ENCODE data around the gene GRIN1. TPM values are rescaled to one million over a fixed set of nuclear protein-coding genes. Genes with fewer than 3 reads are reported as not detected.

Gene GRIN1
- total and polyA plus RNA-seq, 8 donors, result 0.08 to 0.53 (median 0.28) TPM; not detected in 2

DNA sequence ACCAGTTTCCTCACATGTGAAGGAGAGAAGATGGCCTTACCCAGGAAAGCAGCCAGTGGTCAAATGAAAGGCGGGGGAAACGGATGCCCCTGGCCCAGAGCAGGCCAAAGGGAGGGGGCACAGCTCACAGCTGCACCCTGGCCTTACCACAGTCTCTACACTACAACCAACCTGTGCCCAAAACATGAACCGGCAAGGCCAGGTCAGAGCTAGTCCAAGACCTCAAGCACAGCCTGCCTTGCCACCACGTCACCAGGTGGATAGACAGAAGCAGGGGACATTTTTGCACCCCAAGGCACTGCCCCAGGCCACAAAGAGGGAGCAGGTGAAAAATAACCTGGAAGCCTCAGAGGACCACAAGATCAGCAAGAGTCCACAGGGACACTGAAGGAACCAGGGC is 4.5 kb downstream of the GRIN1 start:
- TF ChIP-seq, protein P1, sequence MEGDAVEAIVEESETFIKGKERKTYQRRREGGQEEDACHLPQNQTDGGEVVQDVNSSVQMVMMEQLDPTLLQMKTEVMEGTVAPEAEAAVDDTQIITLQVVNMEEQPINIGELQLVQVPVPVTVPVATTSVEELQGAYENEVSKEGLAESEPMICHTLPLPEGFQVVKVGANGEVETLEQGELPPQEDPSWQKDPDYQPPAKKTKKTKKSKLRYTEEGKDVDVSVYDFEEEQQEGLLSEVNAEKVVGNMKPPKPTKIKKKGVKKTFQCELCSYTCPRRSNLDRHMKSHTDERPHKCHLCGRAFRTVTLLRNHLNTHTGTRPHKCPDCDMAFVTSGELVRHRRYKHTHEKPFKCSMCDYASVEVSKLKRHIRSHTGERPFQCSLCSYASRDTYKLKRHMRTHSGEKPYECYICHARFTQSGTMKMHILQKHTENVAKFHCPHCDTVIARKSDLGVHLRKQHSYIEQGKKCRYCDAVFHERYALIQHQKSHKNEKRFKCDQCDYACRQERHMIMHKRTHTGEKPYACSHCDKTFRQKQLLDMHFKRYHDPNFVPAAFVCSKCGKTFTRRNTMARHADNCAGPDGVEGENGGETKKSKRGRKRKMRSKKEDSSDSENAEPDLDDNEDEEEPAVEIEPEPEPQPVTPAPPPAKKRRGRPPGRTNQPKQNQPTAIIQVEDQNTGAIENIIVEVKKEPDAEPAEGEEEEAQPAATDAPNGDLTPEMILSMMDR (IDR thresholded peaks at IDR 0.05), result no peak
- Histone ChIP-seq H3K4me3 (no peak overlapping the region), H3K36me3 (no peaks in the 10 kb centered on the region), H3K27me3 (peaks cover 0 to 3% (median 0%) of the 10 kb centered on the region in 4 donors), H3K4me1 (peaks cover 0 to 3% (median 0%) of the 10 kb centered on the region in 3 donors), H3K9me3 (no peaks in the 10 kb centered on the region), H3K27ac (no peak overlapping the region)
- peak in 1 of 6 donors; percentile 11 for DNase-seq
- WGBS, 2 donors, result 57 to 68% methylated on average over 4 of the region's 4 CpGs
- ATAC-seq, result no peak
- intact Hi-C loops (cut with DNase I), result no loop called here
- FAIRE-seq, result no peak

DNA sequence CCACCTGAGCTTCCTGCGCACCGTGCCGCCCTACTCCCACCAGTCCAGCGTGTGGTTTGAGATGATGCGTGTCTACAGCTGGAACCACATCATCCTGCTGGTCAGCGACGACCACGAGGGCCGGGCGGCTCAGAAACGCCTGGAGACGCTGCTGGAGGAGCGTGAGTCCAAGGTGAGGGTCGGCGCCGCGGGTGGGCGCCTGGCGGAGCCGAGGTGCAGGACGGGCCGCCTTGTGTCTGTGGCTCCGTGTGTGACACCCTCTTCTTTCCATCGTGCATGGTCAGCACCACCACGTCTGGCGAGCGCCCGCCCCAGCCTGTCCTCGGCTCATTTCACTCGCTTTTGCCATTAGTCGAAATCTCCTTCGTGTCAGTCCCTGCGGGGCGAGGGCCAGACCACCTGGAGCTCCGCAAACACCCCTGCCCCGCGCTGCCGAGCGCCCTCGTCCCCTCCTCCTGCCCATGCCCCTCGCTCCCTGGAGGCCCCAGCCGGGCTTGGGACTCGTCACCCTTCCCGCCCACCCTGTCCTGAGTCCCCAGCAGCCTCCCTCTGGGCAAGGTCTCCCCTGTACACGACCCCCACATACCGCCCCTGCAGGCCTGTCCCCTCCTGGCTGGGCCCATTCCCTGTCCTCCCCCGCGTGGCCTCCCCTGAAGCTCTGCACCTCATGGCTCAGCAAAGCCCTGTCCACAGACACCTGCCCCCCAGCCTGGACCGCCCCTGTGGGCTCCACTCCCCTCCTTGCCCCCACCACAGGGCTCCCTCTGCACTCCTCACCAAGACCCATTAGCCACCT is 7.0 kb downstream of the GRIN1 start:
- WGBS, 2 donors, result 34 to 45% methylated on average over 33 to 48 of the region's 49 CpGs

DNA sequence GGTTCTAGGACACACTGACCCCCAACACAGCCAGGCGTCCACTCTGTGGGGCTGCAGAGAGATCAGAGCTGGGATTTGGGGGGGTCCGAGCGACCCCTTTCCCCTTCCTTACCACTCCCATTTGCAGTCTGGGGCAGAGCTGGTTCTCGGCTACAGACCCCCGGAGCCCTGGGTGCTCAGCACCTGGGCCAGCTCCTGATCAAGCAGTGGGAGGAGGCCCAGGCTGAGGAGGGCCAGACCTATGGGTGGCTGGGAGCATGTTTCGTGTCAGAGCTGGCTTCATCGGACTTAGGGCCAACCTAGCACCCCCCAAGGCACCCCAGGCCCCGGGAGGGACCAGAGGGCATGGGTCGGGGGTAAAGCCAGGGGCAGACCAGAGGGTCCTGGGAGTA is 7.6 kb downstream of the GRIN1 start:
- H3K9me3 ChIP-seq, result no peaks in the 10 kb centered on the region
- WGBS, 2 donors, result 42 to 49% methylated on average over 9 of the region's 9 CpGs

More for the DNA sequence above, 7.0 kb downstream of the GRIN1 start:
- H3K9me3 ChIP-seq, result no peaks in the 10 kb centered on the region
- no peak overlapping the region for H3K27ac ChIP-seq
- no peaks in the 10 kb centered on the region for H3K27me3 ChIP-seq
- no peak for FAIRE-seq
- no peak for ATAC-seq
- no peaks in the 10 kb centered on the region for H3K36me3 ChIP-seq
- no peak overlapping the region for H3K4me3 ChIP-seq
- intact Hi-C loops (cut with DNase I), result no loop called here
- TF ChIP-seq, protein P1 (IDR thresholded peaks at IDR 0.05), result no peak
- DNase-seq, result peak in 2 of 6 donors; percentile 27 to 60
- H3K4me1 ChIP-seq, result no peaks in the 10 kb centered on the region

DNA sequence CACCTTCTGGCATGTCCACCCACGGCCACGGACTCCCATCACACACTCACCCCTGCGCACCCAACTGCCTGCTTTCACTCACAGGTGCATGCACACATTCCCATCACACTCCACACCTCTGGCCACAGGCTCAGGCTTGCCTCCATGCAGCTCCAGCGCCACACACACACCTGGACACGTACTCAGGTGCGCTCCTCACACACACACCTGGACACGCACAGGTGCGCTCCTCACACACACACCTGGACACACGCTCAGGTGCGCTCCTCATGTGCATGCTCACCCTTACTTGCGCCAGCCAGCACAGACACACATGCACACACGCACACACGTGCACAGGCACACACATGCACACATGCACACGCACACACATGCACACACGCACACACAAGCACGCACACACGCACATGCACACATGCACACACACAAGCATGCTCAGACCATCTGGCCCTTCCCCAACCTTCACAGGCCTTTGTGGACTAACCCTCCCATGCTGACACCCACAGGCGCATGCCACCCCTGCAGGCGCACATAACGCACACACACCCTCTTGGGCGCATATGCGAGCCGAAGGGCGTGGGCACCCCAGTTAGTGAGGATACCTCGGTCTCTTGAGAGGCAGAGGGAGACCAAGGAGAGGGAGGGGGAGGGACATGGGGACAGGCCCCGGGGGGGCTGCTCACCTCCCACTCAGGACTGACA is 8.3 kb downstream of the GRIN1 start:
- Histone ChIP-seq H3K27me3 (no peaks in the 10 kb centered on the region), H3K36me3 (no peaks in the 10 kb centered on the region), H3K4me3 (no peak overlapping the region), H3K27ac (no peak overlapping the region), H3K9me3 (no peaks in the 10 kb centered on the region), H3K4me1 (no peaks in the 10 kb centered on the region)
- DNase-seq, result peak in 2 of 6 donors; percentile 19 to 55
- TF ChIP-seq, protein P1 (IDR thresholded peaks at IDR 0.05), result no peak
- no peak for ATAC-seq
- FAIRE-seq, result no peak
- WGBS, 2 donors, result 70 to 78% methylated on average over 25 to 26 of the region's 26 CpGs
- intact Hi-C loops (cut with DNase I), result no loop called here

More for the DNA sequence above, 7.6 kb downstream of the GRIN1 start:
- Histone ChIP-seq H3K27ac (no peak overlapping the region), H3K27me3 (no peaks in the 10 kb centered on the region), H3K36me3 (no peaks in the 10 kb centered on the region), H3K4me3 (no peak overlapping the region), H3K4me1 (no peaks in the 10 kb centered on the region)
- DNase-seq (peak in 2 of 6 donors; percentile 16 to 45), ATAC-seq (no peak), FAIRE-seq (no peak)
- TF ChIP-seq, protein P1 (IDR thresholded peaks at IDR 0.05), result no peak
- intact Hi-C loops (cut with DNase I), result no loop called here
